ENCODE measurements around the gene SELENOO.

SELENOO gene

GRCh38 chr22:50255099-50255498 lies 54.3 kb downstream of the SELENOO start:
- DNase-seq (ENCODE audit: low spot score): no peak

GRCh38 chr22:50255607-50256006 lies 54.8 kb downstream of the SELENOO start:
- DNase-seq (ENCODE audit: low spot score): no peak

GRCh38 chr22:50256258-50256862 lies 55.5 kb downstream of the SELENOO start:
- no peak for DNase-seq (ENCODE audit: low spot score)

- DNase-seq (ENCODE audit: low spot score): no peak
Measured at GRCh38 chr22:50257041-50257440, 56.2 kb downstream of the SELENOO start.

- DNase-seq (ENCODE audit: low spot score): no peak
Measured at GRCh38 chr22:50257451-50258360, 56.9 kb downstream of the SELENOO start.

- DNase-seq (ENCODE audit: low spot score): no peak
Measured at GRCh38 chr22:50258361-50259292, 57.8 kb downstream of the SELENOO start.

- DNase-seq (ENCODE audit: low spot score): no peak
Measured at GRCh38 chr22:50259302-50259701, 58.5 kb downstream of the SELENOO start.

GRCh38 chr22:50260434-50260800 lies 59.6 kb downstream of the SELENOO start:
- peak; percentile 37 for DNase-seq (ENCODE audit: low spot score)

GRCh38 chr22:50260801-50261614 lies 60.2 kb downstream of the SELENOO start:
- DNase-seq (ENCODE audit: low spot score): peak; percentile 76

- peak; percentile 88 for DNase-seq (ENCODE audit: low spot score)
Measured at GRCh38 chr22:50261615-50262459, 61.0 kb downstream of the SELENOO start, which contains the start of gene MAPK12. MAPK12 (minus strand) TSS chr22:50261683; CDS start chr22:50261509, 174 bp downstream.

GRCh38 chr22:50262460-50262911 lies 61.7 kb downstream of the SELENOO start:
- no peak for DNase-seq (ENCODE audit: low spot score)

GRCh38 chr22:50262973-50263617 lies 62.3 kb downstream of the SELENOO start:
- no peak for DNase-seq (ENCODE audit: low spot score)

GRCh38 chr22:50264104-50264745 lies 63.4 kb downstream of the SELENOO start:
- no peak for DNase-seq (ENCODE audit: low spot score)

- no peak for DNase-seq (ENCODE audit: low spot score)
Measured at GRCh38 chr22:50264946-50265669, 64.3 kb downstream of the SELENOO start.

- no peak for DNase-seq (ENCODE audit: low spot score)
Measured at GRCh38 chr22:50266994-50267393, 66.2 kb downstream of the SELENOO start.
